ENCODE results near the gene AGRN. TPM values are rescaled to one million over a fixed set of nuclear protein-coding genes. Genes with fewer than 3 reads are reported as not detected.

AGRN gene
- total RNA-seq, 4 donors from 2014 or later, result 20.0 to 35.8 (median 32.0) TPM

DNA sequence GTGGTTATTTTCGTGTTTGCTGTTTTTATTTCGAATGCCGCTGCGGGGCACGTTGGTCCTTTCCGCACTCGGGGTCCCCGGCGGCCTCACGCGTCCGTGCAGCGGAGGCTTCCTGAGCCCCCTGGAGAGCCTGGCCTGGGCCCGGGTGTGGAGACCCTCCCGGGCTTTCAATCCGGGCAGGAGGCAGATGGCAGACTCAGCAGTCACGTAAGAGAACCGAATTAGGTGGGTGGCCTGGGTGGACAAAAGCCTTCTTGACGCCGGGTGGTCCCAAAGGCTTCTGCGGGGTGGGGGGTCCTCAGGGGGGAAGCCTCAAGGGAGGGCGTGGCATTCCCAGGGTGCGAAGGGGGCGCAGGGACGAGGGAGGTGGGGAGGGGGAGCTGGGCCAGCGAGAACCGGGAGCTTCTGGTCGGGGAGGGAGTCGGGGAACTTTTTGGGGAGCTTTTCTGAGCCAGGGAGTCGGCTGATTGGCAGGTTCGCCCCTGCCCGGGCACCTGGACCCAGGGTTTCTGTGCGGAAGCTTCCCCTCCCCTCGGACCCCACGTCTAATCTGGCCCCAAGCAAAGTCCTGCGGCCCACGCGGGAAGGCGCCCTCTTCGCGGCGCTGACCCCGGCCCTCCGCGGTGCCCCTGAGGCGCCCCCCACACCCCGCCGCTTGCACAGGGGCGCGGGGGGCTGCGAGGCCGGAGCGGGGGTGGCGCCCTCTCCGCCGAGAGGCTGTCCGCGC lies 18.7 kb upstream of the AGRN start:
- WGBS, 2 donors, result 0% methylated on average over 10 to 11 of the region's 58 CpGs
- intact Hi-C loops (cut with DNase I), result no loop called here
- Histone ChIP-seq H3K27me3 (peaks cover 0 to 96% (median 3%) of the 10 kb centered on the region in 4 donors), H3K36me3 (no peaks in the 10 kb centered on the region), H3K4me3 (peak overlapping the region; percentile 59 to 78 (median 68)), H3K27ac (peak overlapping the region; percentile 91 to 97 (median 94)), H3K4me1 (peaks cover 28 to 71% (median 38%) of the 10 kb centered on the region in 3 donors), H3K9me3 (no peaks in the 10 kb centered on the region)
- no peak for DNase-seq
- TF ChIP-seq, protein P1, sequence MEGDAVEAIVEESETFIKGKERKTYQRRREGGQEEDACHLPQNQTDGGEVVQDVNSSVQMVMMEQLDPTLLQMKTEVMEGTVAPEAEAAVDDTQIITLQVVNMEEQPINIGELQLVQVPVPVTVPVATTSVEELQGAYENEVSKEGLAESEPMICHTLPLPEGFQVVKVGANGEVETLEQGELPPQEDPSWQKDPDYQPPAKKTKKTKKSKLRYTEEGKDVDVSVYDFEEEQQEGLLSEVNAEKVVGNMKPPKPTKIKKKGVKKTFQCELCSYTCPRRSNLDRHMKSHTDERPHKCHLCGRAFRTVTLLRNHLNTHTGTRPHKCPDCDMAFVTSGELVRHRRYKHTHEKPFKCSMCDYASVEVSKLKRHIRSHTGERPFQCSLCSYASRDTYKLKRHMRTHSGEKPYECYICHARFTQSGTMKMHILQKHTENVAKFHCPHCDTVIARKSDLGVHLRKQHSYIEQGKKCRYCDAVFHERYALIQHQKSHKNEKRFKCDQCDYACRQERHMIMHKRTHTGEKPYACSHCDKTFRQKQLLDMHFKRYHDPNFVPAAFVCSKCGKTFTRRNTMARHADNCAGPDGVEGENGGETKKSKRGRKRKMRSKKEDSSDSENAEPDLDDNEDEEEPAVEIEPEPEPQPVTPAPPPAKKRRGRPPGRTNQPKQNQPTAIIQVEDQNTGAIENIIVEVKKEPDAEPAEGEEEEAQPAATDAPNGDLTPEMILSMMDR (IDR thresholded peaks at IDR 0.05), result no peak
- no peak for TF ChIP-seq POLR2A (IDR thresholded peaks at IDR 0.05)

DNA sequence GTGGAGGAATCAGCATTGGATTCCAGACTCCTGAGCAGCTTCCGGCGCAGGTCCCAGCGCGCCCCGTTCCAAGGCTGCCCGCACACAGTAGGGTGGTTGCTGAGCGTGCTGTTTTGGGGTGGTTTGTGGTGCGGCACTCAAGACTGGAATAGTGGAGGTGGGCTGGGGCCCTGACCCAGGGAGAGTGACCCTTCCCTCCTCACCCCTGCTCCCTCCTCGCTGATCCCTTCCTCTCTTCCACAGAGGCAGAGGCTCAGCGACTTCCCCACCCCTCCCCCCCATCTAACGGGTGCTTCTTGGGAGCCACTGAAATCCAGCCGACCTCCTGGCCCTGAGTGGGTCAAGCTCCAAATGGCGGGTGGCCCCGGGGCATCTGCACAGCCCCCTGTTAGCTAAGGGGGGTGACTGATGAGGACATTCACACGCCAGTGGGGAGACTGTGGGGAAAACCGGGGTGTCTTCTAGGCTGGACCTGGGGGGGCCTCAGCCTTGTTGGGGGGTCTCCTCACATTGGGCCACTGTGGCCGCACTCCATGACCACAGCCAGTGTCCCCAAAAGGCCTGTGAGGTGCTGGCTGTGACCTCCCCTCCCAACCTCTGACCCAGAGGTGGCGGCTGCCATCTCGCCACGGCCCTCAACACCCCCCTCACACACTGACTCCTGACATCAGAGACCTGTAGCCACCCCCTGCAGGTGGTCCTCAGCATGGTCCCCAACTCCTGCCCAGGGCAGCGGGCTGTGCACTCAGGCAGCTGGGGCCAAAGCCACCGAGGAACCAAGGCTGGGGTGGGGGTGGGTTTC lies 16.1 kb upstream of the AGRN start:
- TF ChIP-seq POLR2A (IDR thresholded peaks at IDR 0.05), result no peak
- TF ChIP-seq, protein P1 (IDR thresholded peaks at IDR 0.05), result no peak
- Histone ChIP-seq H3K9me3 (no peaks in the 10 kb centered on the region), H3K4me1 (peaks cover 31 to 67% (median 37%) of the 10 kb centered on the region in 3 donors), H3K27ac (no peak overlapping the region), H3K4me3 (no peak overlapping the region), H3K36me3 (no peaks in the 10 kb centered on the region), H3K27me3 (peaks cover 0 to 85% (median 0%) of the 10 kb centered on the region in 4 donors)
- 88% methylated on average over 10 of the region's 22 CpGs; no CpG with 5 or more reads in 1 of the 2 donors for WGBS, 2 donors
- no peak for DNase-seq
- intact Hi-C loops (cut with DNase I), result no loop called here

DNA sequence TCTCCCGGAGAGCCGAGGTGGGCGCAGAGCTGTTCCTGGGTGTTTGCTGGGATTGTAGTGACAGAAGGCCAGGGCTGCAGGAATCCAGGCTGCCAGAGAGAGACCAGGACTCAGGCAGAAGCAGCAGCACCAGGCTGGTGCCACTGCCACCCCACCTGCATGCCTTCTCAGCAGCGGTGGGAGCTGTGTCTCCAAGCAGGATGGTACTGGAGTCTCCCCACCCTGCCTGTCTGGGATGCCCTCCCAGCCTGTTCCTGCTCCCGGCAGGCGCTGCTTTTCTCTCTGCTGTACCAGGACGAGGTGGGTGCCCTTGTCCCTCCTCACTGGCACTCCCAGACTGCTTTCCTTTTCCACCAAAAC lies 15.5 kb upstream of the AGRN start:
- no peak for DNase-seq
- Histone ChIP-seq H3K4me1 (peaks cover 31 to 62% (median 31%) of the 10 kb centered on the region in 3 donors), H3K4me3 (no peak overlapping the region), H3K27me3 (peaks cover 0 to 79% (median 0%) of the 10 kb centered on the region in 4 donors), H3K27ac (no peak overlapping the region), H3K36me3 (no peaks in the 10 kb centered on the region), H3K9me3 (no peaks in the 10 kb centered on the region)
- intact Hi-C loops (cut with DNase I), result no loop called here
- 55 to 58% methylated on average over 3 of the region's 7 CpGs for WGBS, 2 donors
- no peak for TF ChIP-seq POLR2A (IDR thresholded peaks at IDR 0.05)
- TF ChIP-seq, protein P1 (IDR thresholded peaks at IDR 0.05), result no peak

DNA sequence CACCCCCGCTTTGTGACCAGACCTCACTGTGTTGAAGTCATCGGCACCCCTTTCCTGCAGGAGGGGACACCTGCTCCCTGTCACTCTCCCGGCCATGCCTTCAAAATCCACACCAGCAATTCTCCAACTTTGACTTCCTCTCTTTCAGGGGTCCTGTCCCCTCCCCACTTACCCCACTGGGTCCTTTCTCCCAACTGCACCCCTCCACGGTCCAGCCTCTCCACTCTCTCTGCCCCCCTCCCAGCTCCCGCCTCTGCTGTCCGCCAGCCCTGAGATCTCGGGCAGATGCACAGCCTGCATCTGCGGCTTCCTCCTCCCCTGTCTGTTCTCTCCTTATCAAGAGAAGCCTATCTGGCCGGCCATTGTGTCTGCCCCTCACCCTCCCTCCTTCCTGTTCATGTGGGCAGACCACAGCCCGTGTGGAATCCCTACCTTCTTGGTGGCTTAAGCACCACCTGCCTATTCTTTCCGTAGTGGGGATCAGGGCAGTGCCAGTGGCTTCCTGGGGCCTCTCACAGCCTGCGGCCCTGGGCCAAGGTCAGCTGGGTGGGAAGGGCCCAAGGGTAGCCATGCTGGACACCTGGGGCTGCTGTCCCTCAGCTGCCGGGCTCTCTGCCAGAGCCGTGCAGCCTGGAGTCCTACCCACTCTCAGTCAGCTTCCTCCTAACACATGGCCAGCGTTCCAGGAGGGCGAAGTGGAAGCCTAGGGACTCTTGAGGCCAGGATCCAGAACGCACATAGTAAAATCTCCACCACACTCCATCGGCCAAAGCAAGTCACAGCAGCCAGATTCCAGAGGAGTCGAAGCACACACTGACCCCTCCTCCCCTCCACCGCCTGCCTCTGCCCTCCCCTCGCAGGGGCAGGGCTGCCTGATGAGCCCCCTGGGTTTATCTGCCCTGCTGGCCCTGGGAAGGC lies 14.9 kb upstream of the AGRN start:
- H3K27me3 ChIP-seq, result peaks cover 0 to 73% (median 0%) of the 10 kb centered on the region in 4 donors
- no peak for DNase-seq
- intact Hi-C loops (cut with DNase I), result no loop called here

More for the DNA sequence above, 14.9 kb upstream of the AGRN start:
- no peak for TF ChIP-seq POLR2A (IDR thresholded peaks at IDR 0.05)
- TF ChIP-seq, protein P1 (IDR thresholded peaks at IDR 0.05), result no peak
- H3K9me3 ChIP-seq, result no peaks in the 10 kb centered on the region
- H3K36me3 ChIP-seq, result no peaks in the 10 kb centered on the region
- peaks cover 25 to 55% (median 31%) of the 10 kb centered on the region in 3 donors for H3K4me1 ChIP-seq
- H3K4me3 ChIP-seq, result no peak overlapping the region
- no peak overlapping the region for H3K27ac ChIP-seq
- 46 to 50% methylated on average over 12 of the region's 21 CpGs for WGBS, 2 donors
